WTC11 (cell line): Measurements from ENCODE around the gene LRRC2. TPM values are rescaled to one million over a fixed set of nuclear protein-coding genes. Genes with fewer than 3 reads are reported as not detected.
A peak's percentile ranks its signal among the peaks of the same experiment; 100 is the strongest.
"Not testable (repeated sequence)": the region's sequence is repeated elsewhere in the genome, so short reads cannot be mapped to it uniquely, and the experiment has no call there.

Experiments
- ATAC-seq: fragments of 200-7000 bp; cut with Tn5 transposase; 2 replicates; pipeline ENCODE4 v1.10.0; 2021; ENCODE audit warnings: mild to moderate bottlenecking, moderate library complexity
- CTCF ChIA-PET: fragments of 300-600 bp; sonication (Branson Sonifier 250); formaldehyde crosslinking; loops from one replicate; lab custom pipeline; 2021; ENCODE audit warnings: antibody characterized with exemption; lab: Charles Lee
- POLR2A ChIA-PET: fragments of 350-600 bp; sonication (Branson Sonifier 250); formaldehyde crosslinking; loops from one replicate; lab custom pipeline; 2021; ENCODE audit warnings: antibody characterized with exemption; lab: Charles Lee
- DNase-seq: peaks from one replicate; pipeline ENCODE4 v3.0.0; 2021; ENCODE audit warnings: low spot score
- H3K27ac Mint-ChIP-seq: 2 replicates; pipeline ENCODE4 v1.8.0; 2021; ENCODE audit warnings: mixed read lengths
- H3K27me3 Mint-ChIP-seq: 2 replicates; pipeline ENCODE4 v1.8.0; 2021; ENCODE audit warnings: low read depth, mild to moderate bottlenecking, moderate library complexity, mixed read lengths
- H3K36me3 Mint-ChIP-seq: 2 replicates; pipeline ENCODE4 v1.8.0; 2021; ENCODE audit warnings: mixed read lengths
- H3K4me1 Mint-ChIP-seq: 2 replicates; pipeline ENCODE4 v1.8.0; 2022; ENCODE audit warnings: mixed read lengths
- H3K4me3 Mint-ChIP-seq: 2 replicates; pipeline ENCODE4 v1.8.0; 2021; ENCODE audit warnings: mild to moderate bottlenecking, moderate library complexity, mixed read lengths
- H3K9me3 Mint-ChIP-seq: 2 replicates; pipeline ENCODE4 v1.8.0; 2021; ENCODE audit warnings: mixed read lengths
- ATF1 ChIP-seq: sonication (generic); formaldehyde crosslinking; IDR thresholded peaks from 2 replicates; pipeline ENCODE4 v1.8.1; 2023; ENCODE audit warnings: mild to moderate bottlenecking, moderate library complexity, missing genetic modification reagents
- CREM ChIP-seq: sonication (generic); formaldehyde crosslinking; IDR thresholded peaks from 2 replicates; pipeline ENCODE4 v1.8.1; 2022; ENCODE audit warnings: mild to moderate bottlenecking, missing genetic modification reagents, moderate library complexity
- EMX1 ChIP-seq: fragments of 250-450 bp; sonication (Bioruptor Pico); IDR thresholded peaks from 2 replicates; pipeline ENCODE4 v1.8.0; 2021; ENCODE audit warnings: mild to moderate bottlenecking
- ETV6 ChIP-seq: sonication (generic); formaldehyde crosslinking; IDR thresholded peaks from 2 replicates; pipeline ENCODE4 v1.8.1; 2022; ENCODE audit warnings: mild to moderate bottlenecking, missing genetic modification reagents
- FOXK1 ChIP-seq: sonication (generic); formaldehyde crosslinking; IDR thresholded peaks from 2 replicates; pipeline ENCODE4 v1.8.0; 2022; ENCODE audit warnings: mild to moderate bottlenecking, moderate library complexity, missing genetic modification reagents
- FOXP1 ChIP-seq: sonication (generic); formaldehyde crosslinking; IDR thresholded peaks from 2 replicates; pipeline ENCODE4 v1.8.0; 2022; ENCODE audit warnings: missing genetic modification reagents, mild to moderate bottlenecking, moderate library complexity, borderline replicate concordance
- JAZF1 ChIP-seq: fragments of 250-450 bp; sonication (Bioruptor Pico); IDR thresholded peaks from 2 replicates; pipeline ENCODE4 v1.9.0; 2021; ENCODE audit warnings: moderate library complexity, mild to moderate bottlenecking, inconsistent platforms
- NFE2L1 ChIP-seq: sonication (generic); formaldehyde crosslinking; IDR thresholded peaks from 2 replicates; pipeline ENCODE4 v1.8.1; 2023; ENCODE audit warnings: missing genetic modification reagents
- NR1H2 ChIP-seq: sonication (generic); formaldehyde crosslinking; IDR thresholded peaks from 2 replicates; pipeline ENCODE4 v1.9.0; 2021; ENCODE audit warnings: mild to moderate bottlenecking, moderate library complexity, missing genetic modification reagents
- PRRX2 ChIP-seq: fragments of 250-450 bp; sonication (Bioruptor Pico); IDR thresholded peaks from 2 replicates; pipeline ENCODE4 v1.8.0; 2021; ENCODE audit warnings: mild to moderate bottlenecking
- TP53 ChIP-seq: sonication (generic); formaldehyde crosslinking; IDR thresholded peaks from 2 replicates; pipeline ENCODE4 v1.8.1; 2023; ENCODE audit warnings: mild to moderate bottlenecking, missing genetic modification reagents
- ZNF121 ChIP-seq: sonication (generic); formaldehyde crosslinking; IDR thresholded peaks from 2 replicates; pipeline ENCODE4 v1.8.0; 2023; ENCODE audit warnings: missing genetic modification reagents
- ZNF219 ChIP-seq: sonication (generic); formaldehyde crosslinking; IDR thresholded peaks from 2 replicates; pipeline ENCODE4 v1.8.0; 2023; ENCODE audit warnings: missing genetic modification reagents, mild to moderate bottlenecking, borderline replicate concordance
- ZNF317 ChIP-seq: sonication (generic); formaldehyde crosslinking; IDR thresholded peaks from 2 replicates; pipeline ENCODE4 v1.8.1; 2023; ENCODE audit warnings: low read depth, mild to moderate bottlenecking, moderate library complexity, missing genetic modification reagents, borderline replicate concordance
- total RNA-seq: library from RNA; stranded (reverse); gene quantifications from 3 replicates; pipeline ENCODE4 v1.2.3, GENCODE V29; 2021
- TF ChIP-seq, protein P1 (sequence below): fragments of 250-450 bp; sonication (Bioruptor Pico); conservative IDR thresholded peaks from 2 replicates; pipeline ENCODE4 v1.9.0; 2021; ENCODE audit warnings: mild to moderate bottlenecking
- TF ChIP-seq, protein P2 (sequence below): sonication (generic); formaldehyde crosslinking; IDR thresholded peaks from 2 replicates; pipeline ENCODE4 v1.8.0; 2022; ENCODE audit warnings: mild to moderate bottlenecking, missing genetic modification reagents
- TF ChIP-seq, protein P3 (sequence below): sonication (generic); formaldehyde crosslinking; IDR thresholded peaks from 2 replicates; pipeline ENCODE4 v1.8.0; 2022; ENCODE audit warnings: mild to moderate bottlenecking, missing genetic modification reagents
- TF ChIP-seq, protein P4 (sequence below): sonication (generic); formaldehyde crosslinking; IDR thresholded peaks from 2 replicates; pipeline ENCODE4 v1.8.0; 2022; ENCODE audit warnings: mild to moderate bottlenecking, missing genetic modification reagents
- TF ChIP-seq, protein P5 (sequence below): fragments of 250-450 bp; sonication (Bioruptor Pico); IDR thresholded peaks from 2 replicates; pipeline ENCODE4 v1.9.0; 2021; ENCODE audit warnings: mild to moderate bottlenecking, borderline replicate concordance
- TF ChIP-seq, protein P6 (sequence below): sonication (generic); formaldehyde crosslinking; IDR thresholded peaks from 2 replicates; pipeline ENCODE4 v1.8.1; 2023; ENCODE audit warnings: mild to moderate bottlenecking, missing genetic modification reagents, moderate library complexity
- TF ChIP-seq, protein P7 (sequence below): sonication (generic); formaldehyde crosslinking; IDR thresholded peaks from 2 replicates; pipeline ENCODE4 v1.8.0; 2023; ENCODE audit warnings: missing genetic modification reagents

The LRRC2 gene
- total RNA-seq, 1 experiment from 2014 or later: 4.9 TPM

DNA sequence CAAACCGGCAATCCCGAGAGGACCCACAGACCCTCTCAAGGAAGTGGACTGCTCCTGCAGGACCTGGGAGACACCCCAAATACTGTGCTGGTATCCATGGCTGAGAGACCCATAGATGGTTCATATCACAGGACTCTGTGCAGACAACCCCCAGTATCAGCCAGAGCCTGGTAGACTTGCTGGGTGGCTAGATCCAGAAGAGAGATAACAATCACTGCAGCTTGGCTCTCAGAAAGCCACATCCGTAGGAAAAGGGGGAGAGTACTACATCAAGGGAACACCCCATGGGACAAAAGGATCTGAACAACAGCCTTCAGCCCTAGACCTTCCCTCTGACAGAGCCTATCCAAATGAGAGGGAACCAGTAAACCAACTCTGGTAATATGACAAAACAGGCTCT is 21.2 kb upstream of the LRRC2 start:
- H3K27ac Mint-ChIP-seq: not testable (repeated sequence)
- CTCF ChIA-PET: interaction anchor here (0.7 to 3.6 kb wide), 6 partner anchors 21 to 125 kb away, joined by 3 to 54 read pairs (median 15); partner anchors contain the start of gene RTP3
- peaks cover 98% of the 10 kb centered on the region for H3K36me3 Mint-ChIP-seq

DNA sequence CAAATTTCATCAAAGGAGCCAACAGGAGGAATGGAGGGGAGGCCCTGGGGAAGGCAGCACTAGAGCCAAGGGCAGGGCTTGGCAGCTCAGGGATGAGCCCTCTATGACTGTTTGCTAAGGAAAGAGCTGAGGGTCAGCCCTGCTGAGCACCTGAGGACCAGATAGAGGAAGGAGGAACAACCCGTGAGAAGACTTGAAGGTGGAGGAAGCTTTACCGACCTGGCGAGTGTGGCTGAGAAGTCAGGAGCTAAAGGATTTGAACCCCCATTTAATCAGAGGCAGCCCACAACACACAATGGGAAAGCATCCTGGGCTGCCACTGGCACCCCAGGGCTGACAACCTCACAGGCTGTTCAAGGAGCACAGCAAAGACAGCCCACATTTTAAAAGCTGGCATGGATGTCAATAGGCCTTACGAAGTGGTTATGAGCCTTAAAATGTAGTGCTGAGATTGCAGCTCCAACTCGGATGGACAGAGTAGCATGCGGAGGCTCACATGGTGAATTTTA is 20.7 kb upstream of the LRRC2 start:
- H3K27ac Mint-ChIP-seq: peak overlapping the region; percentile 42
- ATAC-seq (peak; percentile 78), DNase-seq (no peak)
- peaks cover 50% of the 10 kb centered on the region for H3K27me3 Mint-ChIP-seq
- no peak overlapping the region for H3K4me3 Mint-ChIP-seq
- H3K36me3 Mint-ChIP-seq: peaks cover 98% of the 10 kb centered on the region
- peaks cover 34% of the 10 kb centered on the region for H3K4me1 Mint-ChIP-seq
- CTCF ChIA-PET: interaction anchor here (0.6 to 3.6 kb wide), 13 partner anchors 12 to 261 kb away, joined by 3 to 54 read pairs (median 5); partner anchors contain the start of genes LRRC2 and RTP3
- POLR2A ChIA-PET: interaction anchor here (0.7 to 3.9 kb wide), 8 partner anchors 11 to 108 kb away, joined by 3 to 41 read pairs (median 4); a partner anchor contains a TSS
- peaks cover 69% of the 10 kb centered on the region for H3K9me3 Mint-ChIP-seq
- TF ChIP-seq FOXK1: peak; percentile 13
- TF ChIP-seq NFE2L1 (CRISPR knock-in tag): no peak
- TF ChIP-seq, protein P1, sequence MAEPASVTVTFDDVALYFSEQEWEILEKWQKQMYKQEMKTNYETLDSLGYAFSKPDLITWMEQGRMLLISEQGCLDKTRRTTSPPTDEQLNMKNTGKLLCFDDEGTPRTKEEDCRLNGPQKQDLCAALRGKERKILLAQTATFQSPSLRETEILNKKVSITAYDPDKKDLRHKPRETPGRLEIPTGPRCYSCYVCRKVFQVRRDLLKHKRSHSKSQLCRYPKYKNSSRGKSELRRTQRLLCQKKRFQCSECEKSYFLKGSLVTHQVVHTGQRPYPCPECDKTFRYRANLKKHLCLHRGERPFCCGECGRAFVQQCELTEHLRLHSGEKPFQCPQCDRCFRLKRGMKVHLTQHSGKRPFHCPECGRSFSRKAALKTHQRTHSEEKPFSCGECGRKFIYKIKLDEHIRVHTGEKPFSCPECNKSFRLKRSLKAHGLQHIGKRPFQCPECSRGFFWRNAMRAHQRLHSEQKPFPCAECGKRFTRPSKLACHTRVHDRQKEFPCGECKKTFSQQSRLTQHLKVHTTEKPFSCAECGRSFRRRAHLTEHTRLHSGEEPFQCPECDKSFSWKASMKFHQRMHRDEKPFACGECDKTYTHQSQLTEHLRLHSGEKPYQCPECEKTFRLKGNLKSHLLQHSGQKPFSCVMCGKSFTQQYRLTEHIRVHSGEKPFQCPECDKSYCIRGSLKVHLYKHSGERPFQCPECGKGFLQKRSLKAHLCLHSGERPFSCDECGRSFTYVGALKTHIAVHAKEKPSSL (CRISPR knock-in tag): peak; percentile 9; the same call in 1 of the 2 replicates
- TF ChIP-seq PRRX2 (CRISPR knock-in tag): no peak; the same call in 1 of the 2 replicates
- 0 out of 2 replicates have a peak, but pooled peaks have one; percentile 14 for TF ChIP-seq CREM (CRISPR knock-in tag)
- TF ChIP-seq ETV6 (CRISPR knock-in tag): 0 out of 2 replicates have a peak, but pooled peaks have one; percentile 23
- TF ChIP-seq, protein P2, sequence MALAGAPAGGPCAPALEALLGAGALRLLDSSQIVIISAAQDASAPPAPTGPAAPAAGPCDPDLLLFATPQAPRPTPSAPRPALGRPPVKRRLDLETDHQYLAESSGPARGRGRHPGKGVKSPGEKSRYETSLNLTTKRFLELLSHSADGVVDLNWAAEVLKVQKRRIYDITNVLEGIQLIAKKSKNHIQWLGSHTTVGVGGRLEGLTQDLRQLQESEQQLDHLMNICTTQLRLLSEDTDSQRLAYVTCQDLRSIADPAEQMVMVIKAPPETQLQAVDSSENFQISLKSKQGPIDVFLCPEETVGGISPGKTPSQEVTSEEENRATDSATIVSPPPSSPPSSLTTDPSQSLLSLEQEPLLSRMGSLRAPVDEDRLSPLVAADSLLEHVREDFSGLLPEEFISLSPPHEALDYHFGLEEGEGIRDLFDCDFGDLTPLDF: 0 out of 2 replicates have a peak, but pooled peaks have one; percentile 49
- no peak for TF ChIP-seq ATF1 (CRISPR knock-in tag)
- TF ChIP-seq, protein P3, sequence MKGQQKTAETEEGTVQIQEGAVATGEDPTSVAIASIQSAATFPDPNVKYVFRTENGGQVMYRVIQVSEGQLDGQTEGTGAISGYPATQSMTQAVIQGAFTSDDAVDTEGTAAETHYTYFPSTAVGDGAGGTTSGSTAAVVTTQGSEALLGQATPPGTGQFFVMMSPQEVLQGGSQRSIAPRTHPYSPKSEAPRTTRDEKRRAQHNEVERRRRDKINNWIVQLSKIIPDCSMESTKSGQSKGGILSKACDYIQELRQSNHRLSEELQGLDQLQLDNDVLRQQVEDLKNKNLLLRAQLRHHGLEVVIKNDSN: peak; percentile 29; the same call in 1 of the 2 replicates
- TF ChIP-seq NR1H2 (CRISPR knock-in tag): 0 out of 2 replicates have a peak, but pooled peaks have one; percentile 9
- TF ChIP-seq, protein P4, sequence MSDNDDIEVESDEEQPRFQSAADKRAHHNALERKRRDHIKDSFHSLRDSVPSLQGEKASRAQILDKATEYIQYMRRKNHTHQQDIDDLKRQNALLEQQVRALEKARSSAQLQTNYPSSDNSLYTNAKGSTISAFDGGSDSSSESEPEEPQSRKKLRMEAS (CRISPR knock-in tag): peak; percentile 11; the same call in 1 of the 2 replicates
- peak; percentile 92; the same call in 1 of the 2 replicates for TF ChIP-seq EMX1 (CRISPR knock-in tag)
- no peak for TF ChIP-seq TP53 (CRISPR knock-in tag)
- no peak for TF ChIP-seq JAZF1
- peak; percentile 36; the same call in 1 of the 2 replicates for TF ChIP-seq ZNF317 (CRISPR knock-in tag)
- TF ChIP-seq ZNF121 (CRISPR knock-in tag): no peak
- TF ChIP-seq, protein P5, sequence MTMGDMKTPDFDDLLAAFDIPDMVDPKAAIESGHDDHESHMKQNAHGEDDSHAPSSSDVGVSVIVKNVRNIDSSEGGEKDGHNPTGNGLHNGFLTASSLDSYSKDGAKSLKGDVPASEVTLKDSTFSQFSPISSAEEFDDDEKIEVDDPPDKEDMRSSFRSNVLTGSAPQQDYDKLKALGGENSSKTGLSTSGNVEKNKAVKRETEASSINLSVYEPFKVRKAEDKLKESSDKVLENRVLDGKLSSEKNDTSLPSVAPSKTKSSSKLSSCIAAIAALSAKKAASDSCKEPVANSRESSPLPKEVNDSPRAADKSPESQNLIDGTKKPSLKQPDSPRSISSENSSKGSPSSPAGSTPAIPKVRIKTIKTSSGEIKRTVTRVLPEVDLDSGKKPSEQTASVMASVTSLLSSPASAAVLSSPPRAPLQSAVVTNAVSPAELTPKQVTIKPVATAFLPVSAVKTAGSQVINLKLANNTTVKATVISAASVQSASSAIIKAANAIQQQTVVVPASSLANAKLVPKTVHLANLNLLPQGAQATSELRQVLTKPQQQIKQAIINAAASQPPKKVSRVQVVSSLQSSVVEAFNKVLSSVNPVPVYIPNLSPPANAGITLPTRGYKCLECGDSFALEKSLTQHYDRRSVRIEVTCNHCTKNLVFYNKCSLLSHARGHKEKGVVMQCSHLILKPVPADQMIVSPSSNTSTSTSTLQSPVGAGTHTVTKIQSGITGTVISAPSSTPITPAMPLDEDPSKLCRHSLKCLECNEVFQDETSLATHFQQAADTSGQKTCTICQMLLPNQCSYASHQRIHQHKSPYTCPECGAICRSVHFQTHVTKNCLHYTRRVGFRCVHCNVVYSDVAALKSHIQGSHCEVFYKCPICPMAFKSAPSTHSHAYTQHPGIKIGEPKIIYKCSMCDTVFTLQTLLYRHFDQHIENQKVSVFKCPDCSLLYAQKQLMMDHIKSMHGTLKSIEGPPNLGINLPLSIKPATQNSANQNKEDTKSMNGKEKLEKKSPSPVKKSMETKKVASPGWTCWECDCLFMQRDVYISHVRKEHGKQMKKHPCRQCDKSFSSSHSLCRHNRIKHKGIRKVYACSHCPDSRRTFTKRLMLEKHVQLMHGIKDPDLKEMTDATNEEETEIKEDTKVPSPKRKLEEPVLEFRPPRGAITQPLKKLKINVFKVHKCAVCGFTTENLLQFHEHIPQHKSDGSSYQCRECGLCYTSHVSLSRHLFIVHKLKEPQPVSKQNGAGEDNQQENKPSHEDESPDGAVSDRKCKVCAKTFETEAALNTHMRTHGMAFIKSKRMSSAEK (CRISPR knock-in tag): peak; percentile 61
- TF ChIP-seq, protein P6, sequence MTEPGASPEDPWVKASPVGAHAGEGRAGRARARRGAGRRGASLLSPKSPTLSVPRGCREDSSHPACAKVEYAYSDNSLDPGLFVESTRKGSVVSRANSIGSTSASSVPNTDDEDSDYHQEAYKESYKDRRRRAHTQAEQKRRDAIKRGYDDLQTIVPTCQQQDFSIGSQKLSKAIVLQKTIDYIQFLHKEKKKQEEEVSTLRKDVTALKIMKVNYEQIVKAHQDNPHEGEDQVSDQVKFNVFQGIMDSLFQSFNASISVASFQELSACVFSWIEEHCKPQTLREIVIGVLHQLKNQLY (CRISPR knock-in tag): no peak
- TF ChIP-seq ZNF219: 0 out of 2 replicates have a peak, but pooled peaks have one; percentile 47

More for the DNA sequence above, 21.2 kb upstream of the LRRC2 start:
- not testable (repeated sequence) for ATAC-seq, DNase-seq, H3K4me3 Mint-ChIP-seq
- peaks cover 30% of the 10 kb centered on the region for H3K4me1 Mint-ChIP-seq
- peaks cover 74% of the 10 kb centered on the region for H3K9me3 Mint-ChIP-seq
- TF ChIP-seq FOXP1: peak; percentile 19; the same call in 1 of the 2 replicates
- TF ChIP-seq, protein P4 (CRISPR knock-in tag): peak; percentile 7; the same call in 1 of the 2 replicates
- TF ChIP-seq, protein P7, sequence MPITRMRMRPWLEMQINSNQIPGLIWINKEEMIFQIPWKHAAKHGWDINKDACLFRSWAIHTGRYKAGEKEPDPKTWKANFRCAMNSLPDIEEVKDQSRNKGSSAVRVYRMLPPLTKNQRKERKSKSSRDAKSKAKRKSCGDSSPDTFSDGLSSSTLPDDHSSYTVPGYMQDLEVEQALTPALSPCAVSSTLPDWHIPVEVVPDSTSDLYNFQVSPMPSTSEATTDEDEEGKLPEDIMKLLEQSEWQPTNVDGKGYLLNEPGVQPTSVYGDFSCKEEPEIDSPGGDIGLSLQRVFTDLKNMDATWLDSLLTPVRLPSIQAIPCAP (CRISPR knock-in tag): 0 out of 2 replicates have a peak, but pooled peaks have one; percentile 42
- TF ChIP-seq, all 79 proteins: peak for 3; not testable (repeated sequence) for 76
- H3K27me3 Mint-ChIP-seq: peaks cover 54% of the 10 kb centered on the region
- POLR2A ChIA-PET: interaction anchor here (0.7 to 3.9 kb wide), 6 partner anchors 12 to 107 kb away, joined by 3 to 41 read pairs (median 5); a partner anchor contains a TSS
